ENCODE data around the gene UBE2I. TPM values are rescaled to one million over a fixed set of nuclear protein-coding genes. Genes with fewer than 3 reads are reported as not detected.
"Not testable (repeated sequence)": the region's sequence is repeated elsewhere in the genome, so short reads cannot be mapped to it uniquely, and the experiment has no call there.

Gene UBE2I
- total RNA-seq, 1 experiment from 2014 or later = 80.2 TPM

DNA sequence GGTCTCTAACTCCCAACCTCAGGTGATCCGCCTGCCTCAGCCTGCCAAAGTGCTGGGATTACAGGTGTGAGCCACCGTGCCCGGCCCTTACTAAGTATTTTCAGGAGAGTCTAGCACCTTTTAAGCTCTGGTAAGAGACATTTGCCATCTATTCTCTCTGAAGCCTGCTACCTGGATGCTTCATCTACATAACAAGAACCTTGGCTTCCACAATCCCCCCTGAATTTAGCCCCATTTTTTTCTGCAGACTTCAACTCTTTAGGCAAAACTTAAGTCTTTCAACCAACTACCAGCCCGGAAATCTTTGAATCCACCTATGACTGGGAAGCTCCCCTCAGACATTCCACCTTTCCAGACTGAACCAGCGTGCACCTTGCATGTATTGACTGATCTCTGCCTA is 14.0 kb upstream of the UBE2I start:
- Histone ChIP-seq H3K4me3 (ENCODE audit: insufficient read depth, low read depth, low read length) (no peak overlapping the region), H3K36me3 (replicated peaks; ENCODE audit: control insufficient read depth, insufficient read depth, low read length) (no peaks in the 10 kb centered on the region), H3K27me3 (ENCODE audit: control insufficient read depth, insufficient read depth, low read length) (peaks cover 3% of the 10 kb centered on the region)
- DNase-seq = peak; percentile 39

DNA sequence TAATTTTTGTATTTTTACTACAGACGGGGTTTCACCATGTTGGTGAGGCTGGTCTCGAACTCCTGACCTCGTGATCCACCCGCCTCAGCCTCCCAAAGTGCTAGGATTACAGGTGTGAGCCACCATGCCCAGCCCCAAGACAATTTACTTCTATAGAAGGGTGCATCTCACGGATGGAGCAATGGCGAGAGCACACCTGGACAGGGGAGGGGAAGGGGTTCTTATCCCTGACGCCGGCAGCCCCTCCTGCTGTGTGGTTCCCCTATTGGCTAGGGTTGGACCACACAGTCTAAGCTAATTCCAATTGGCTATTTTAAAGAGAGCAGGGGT is 12.8 kb upstream of the UBE2I start:
- not testable (repeated sequence) for H3K27me3 ChIP-seq (ENCODE audit: control insufficient read depth, insufficient read depth, low read length); H3K36me3 ChIP-seq (replicated peaks; ENCODE audit: control insufficient read depth, insufficient read depth, low read length); DNase-seq

DNA sequence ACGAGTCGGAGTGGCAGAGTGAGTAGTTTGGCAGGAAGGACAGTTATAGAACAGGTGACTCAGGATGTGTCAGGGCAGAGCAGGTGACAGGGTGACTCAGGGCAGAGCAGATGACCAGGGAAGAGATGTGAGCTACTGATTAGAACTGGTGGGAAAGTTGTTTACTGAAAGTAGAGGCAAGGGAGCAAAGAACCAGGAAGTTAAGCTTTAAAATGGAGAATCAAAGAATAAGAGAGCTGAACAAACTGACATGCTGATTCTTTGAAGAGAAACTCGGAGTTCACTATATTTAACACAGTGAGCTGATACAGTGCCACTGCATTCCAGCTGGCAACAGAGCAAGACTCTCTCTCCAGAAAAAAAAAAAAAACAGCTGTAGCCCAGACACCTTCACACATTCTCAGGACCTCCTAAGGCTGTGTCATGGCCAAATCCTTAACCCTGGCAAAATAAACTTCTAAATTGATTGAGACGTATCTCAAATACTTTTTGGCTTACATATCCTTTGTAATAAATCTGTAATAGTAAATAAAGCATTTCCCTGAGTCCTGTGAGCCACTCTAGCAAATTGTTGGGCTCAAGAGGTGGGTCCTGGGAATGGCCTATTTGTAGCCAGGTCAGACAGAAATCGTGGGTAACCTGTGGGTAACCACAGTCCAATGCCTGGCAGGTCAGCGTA is 12.3 kb upstream of the UBE2I start:
- Histone ChIP-seq H3K36me3 (replicated peaks; ENCODE audit: control insufficient read depth, insufficient read depth, low read length) (no peaks in the 10 kb centered on the region), H3K4me3 (ENCODE audit: insufficient read depth, low read depth, low read length) (no peak overlapping the region), H3K27me3 (ENCODE audit: control insufficient read depth, insufficient read depth, low read length) (no peaks in the 10 kb centered on the region)
- no peak for DNase-seq

More for the DNA sequence above, 12.8 kb upstream of the UBE2I start:
- not testable (repeated sequence) for H3K4me3 ChIP-seq (ENCODE audit: insufficient read depth, low read depth, low read length)

DNA sequence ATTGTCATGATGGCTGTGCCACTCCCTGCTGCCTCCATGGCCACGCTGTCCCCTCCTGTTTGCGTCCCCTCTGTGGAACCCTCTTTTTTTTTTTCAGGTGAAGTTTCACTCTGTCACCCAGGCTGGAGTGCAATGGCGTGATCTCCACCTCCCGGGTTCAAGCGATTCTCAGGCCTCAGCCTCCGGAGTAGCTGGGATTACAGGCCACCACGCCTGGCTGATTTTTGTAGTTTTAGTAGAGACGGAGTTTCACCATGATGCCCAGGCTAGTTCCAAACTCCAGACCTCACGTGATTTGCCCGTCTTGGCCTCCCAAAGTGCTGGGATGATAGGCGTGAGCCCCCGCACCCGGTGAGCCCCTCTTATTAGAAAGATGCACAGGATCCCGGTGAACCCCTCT is 11.0 kb upstream of the UBE2I start:
- Histone ChIP-seq H3K36me3 (replicated peaks; ENCODE audit: control insufficient read depth, insufficient read depth, low read length) (no peaks in the 10 kb centered on the region), H3K4me3 (ENCODE audit: insufficient read depth, low read depth, low read length) (no peak overlapping the region), H3K27me3 (ENCODE audit: control insufficient read depth, insufficient read depth, low read length) (no peaks in the 10 kb centered on the region)
- DNase-seq = no peak

DNA sequence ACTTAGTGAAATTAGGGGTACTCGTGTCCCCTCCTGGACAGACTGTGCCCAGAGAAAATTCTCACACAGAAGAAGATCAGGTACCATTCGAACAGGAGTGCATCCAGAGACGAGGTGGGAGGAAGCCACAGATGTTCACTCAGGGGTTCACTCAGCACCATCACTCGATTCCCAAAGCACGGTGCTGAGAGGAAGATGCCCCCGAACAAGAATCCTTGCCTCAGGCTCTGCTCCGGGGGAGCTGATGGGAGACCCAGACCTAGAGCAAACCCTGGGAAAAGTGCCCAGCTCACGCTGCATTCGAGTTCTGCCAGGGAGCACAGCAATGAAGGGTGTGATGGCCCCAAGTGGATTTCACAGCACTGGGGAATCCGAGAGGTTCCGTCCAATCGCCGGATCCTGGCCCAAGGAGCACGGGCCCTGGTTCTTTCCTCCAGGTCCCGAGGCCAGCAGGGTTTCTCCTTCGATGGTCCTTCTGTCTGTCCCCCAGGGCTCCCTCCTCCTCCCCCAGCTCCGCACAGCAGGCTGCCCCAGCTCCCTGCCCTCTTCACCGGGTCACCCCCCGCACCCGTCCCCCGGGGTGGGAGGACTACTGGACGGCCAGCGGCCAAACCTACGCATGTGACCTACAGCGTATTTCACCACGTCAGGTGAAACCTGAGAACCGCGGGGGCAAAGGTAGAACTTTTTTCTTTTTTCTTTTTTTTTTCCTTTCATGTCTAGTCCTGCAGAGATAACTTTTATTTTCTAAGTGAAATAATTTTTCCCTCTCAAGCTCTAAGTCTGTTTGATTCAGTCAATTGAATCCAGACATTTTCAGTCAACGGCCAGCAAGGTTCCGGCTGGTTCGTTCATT is 10.2 kb upstream of the UBE2I start:
- no peak overlapping the region for H3K4me3 ChIP-seq (ENCODE audit: insufficient read depth, low read depth, low read length)
- no peaks in the 10 kb centered on the region for H3K36me3 ChIP-seq (replicated peaks; ENCODE audit: control insufficient read depth, insufficient read depth, low read length)
- peak; percentile 57 for DNase-seq
- H3K27me3 ChIP-seq (ENCODE audit: control insufficient read depth, insufficient read depth, low read length) = no peaks in the 10 kb centered on the region

DNA sequence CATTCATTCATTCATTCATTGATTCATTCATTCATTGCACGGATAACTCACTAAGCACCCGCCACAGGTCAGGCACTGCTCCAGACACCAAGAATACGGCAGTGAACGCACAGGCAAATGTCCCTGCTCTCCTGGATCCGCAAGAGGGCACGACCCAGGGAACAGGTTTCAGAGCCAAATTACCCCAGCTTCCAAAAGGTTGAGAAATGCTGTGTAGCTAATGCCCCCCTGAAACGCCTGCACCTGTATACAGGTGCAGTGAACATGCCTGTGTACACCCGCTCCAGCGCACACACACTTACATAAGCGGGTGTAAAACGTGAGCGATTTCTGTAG is 9.6 kb upstream of the UBE2I start:
- no peaks in the 10 kb centered on the region for H3K36me3 ChIP-seq (replicated peaks; ENCODE audit: control insufficient read depth, insufficient read depth, low read length)
- DNase-seq = peak; percentile 33
- H3K27me3 ChIP-seq (ENCODE audit: control insufficient read depth, insufficient read depth, low read length) = no peaks in the 10 kb centered on the region
- H3K4me3 ChIP-seq (ENCODE audit: insufficient read depth, low read depth, low read length) = no peak overlapping the region

DNA sequence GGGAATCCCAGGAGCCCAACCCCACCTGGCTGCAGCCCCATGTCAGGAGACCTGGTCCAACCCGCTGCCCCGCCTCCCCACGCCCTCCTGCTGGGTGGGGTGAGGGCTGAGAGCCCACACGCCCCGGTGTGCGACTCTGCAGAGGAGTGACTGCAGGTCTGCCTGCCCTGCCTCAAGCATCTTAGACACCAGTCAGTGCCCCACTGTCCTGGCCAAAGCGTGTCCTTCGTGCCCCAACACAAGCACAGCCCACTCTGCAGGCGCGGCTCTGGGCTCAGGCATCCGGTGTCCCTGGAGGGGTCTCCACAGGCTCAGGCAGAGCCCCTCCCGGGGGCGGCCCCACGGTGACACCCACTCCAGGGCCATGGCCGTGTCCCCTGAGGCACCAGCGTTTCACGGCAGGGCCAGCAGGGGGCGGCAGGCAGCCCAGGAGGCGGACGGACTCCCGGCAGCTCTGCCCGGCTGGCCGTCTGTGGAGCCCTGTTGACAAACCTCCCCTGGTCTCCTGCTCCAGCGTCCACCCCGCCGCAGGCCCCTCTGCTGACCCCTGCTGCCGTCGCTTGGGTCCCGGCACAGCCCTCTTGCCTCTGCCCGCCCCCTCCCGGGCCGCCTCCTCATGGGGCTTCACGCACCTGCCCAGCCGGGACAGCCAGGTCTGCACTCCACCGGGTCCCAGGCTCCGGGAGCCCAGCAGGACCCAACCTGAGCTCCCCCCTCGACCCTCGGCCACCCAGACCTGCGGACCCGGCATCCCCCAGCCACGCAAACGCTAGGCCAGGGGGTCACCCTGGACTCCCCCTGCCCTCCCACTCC is 8.6 kb upstream of the UBE2I start:
- DNase-seq = peak; percentile 96
- Histone ChIP-seq H3K4me3 (ENCODE audit: insufficient read depth, low read depth, low read length) (peak overlapping the region; percentile 8; the same call in 1 of the 2 replicates), H3K27me3 (ENCODE audit: control insufficient read depth, insufficient read depth, low read length) (no peaks in the 10 kb centered on the region), H3K36me3 (replicated peaks; ENCODE audit: control insufficient read depth, insufficient read depth, low read length) (no peaks in the 10 kb centered on the region)

DNA sequence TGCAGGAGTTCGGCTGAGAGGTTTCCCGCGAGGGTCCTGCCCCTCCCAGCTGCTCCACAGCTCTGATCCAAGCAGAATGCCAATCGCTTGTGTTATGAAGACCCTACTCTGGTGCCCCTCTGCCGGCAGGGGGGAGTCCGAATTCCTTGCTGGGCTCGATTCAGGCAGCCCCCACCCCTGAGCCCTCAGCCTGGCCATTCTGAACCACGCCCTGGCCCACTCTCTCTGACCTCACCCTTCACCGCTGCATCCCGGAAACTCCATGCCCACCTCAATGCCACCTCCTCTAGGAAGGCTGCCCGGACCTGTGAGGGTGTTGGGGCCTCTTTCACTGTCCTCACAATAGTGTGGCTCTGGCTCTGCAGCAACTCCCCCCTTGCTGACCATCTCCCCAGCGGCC is 7.9 kb upstream of the UBE2I start:
- Histone ChIP-seq H3K36me3 (replicated peaks; ENCODE audit: control insufficient read depth, insufficient read depth, low read length) (no peaks in the 10 kb centered on the region), H3K27me3 (ENCODE audit: control insufficient read depth, insufficient read depth, low read length) (no peaks in the 10 kb centered on the region), H3K4me3 (ENCODE audit: insufficient read depth, low read depth, low read length) (no peak overlapping the region)
- DNase-seq = peak; percentile 31

DNA sequence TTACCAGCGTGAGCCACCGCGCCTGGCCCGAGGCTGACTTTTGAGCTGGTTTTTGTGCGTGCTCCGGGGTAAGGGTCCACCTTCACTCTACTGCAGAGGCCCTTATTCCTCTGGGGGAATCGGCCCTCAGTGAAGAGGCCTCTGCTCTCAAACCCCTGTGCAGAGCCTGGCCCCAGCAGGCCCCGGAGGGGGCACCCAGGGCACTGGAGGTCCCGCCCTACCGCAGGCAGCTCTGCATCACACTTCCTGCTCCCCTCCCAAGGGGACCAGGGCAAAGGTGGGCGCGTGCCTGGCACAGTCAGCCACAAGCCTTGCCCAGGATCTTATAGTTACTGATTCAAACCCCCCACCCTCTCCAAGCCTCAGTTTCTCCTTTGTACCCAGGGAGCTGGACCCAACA is 3.6 kb upstream of the UBE2I start:
- peak; percentile 40 for DNase-seq
- Histone ChIP-seq H3K27me3 (ENCODE audit: control insufficient read depth, insufficient read depth, low read length) (no peaks in the 10 kb centered on the region), H3K36me3 (replicated peaks; ENCODE audit: control insufficient read depth, insufficient read depth, low read length) (peaks cover 1% of the 10 kb centered on the region; the same call in 1 of the 2 replicates), H3K4me3 (ENCODE audit: insufficient read depth, low read depth, low read length) (no peak overlapping the region)

DNA sequence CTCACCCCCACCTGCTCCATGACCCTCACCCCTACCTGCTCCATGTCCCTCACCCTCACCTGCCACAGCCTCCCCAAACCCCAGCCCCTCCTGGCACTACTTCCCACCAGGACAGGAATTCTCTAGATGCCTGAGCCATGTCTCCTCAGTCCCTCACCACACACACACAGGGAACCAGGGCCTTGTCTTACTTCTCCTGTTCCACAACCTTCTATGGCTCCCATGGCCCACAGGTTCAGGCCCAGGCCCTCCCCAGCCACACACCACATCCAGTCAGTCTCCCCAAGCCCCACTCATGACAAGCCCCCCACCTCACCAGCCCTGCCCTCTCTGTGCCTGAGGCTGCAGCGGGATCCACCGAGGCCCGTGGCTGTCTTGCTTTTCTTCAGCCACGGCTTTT is 3.1 kb upstream of the UBE2I start:
- H3K27me3 ChIP-seq (ENCODE audit: control insufficient read depth, insufficient read depth, low read length) = no peaks in the 10 kb centered on the region
- DNase-seq = peak; percentile 36
- peaks cover 1% of the 10 kb centered on the region; the same call in 1 of the 2 replicates for H3K36me3 ChIP-seq (replicated peaks; ENCODE audit: control insufficient read depth, insufficient read depth, low read length)
- H3K4me3 ChIP-seq (ENCODE audit: insufficient read depth, low read depth, low read length) = no peak overlapping the region

DNA sequence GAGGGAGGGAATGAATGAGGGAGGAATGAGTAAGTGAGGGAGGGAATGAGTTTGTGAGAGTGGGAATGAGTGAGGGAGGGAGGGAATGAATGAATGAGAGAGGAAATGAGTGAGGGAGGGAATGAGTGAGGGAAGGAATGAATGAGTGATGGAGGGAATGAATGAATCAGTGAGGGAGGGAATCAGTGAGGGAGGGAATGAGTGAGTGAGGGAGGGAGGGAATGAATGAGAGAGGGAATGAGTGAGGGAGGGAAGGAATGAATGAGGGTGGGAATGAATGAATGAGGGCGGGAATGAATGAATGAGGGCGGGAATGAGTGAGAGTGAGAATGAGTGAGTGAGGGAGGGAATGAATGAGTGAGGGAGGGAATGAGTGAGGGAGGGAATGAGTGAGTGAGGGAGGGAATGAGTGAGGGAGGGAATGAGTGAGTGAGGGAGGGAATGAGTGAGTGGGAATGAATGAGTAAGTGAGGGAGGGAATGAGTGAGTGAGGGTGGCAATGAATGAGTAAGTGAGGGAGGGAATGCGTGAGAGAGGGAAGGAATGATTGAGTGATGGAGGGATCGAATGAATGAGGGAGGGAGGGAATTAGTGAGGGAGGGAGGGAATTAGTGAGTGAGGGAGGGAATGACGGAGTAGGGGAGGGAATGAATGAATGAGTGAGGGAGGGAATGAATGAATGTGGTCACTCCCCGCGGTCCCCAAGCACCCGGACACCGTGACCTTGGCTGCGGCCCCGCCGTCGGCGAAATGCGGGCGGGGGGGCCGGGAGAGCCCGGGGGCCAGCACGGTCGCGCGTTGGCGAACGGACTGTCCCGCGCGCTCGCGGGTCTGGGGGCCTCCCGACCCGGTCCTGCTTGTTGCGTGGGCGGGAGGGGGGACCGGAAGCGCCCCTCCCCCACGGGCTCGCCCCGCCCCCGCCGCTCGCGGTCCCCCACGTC is 1.1 kb upstream of the UBE2I start:
- DNase-seq = no peak
- Histone ChIP-seq H3K27me3 (ENCODE audit: control insufficient read depth, insufficient read depth, low read length) (no peaks in the 10 kb centered on the region), H3K36me3 (replicated peaks; ENCODE audit: control insufficient read depth, insufficient read depth, low read length) (peaks cover 4% of the 10 kb centered on the region)

DNA sequence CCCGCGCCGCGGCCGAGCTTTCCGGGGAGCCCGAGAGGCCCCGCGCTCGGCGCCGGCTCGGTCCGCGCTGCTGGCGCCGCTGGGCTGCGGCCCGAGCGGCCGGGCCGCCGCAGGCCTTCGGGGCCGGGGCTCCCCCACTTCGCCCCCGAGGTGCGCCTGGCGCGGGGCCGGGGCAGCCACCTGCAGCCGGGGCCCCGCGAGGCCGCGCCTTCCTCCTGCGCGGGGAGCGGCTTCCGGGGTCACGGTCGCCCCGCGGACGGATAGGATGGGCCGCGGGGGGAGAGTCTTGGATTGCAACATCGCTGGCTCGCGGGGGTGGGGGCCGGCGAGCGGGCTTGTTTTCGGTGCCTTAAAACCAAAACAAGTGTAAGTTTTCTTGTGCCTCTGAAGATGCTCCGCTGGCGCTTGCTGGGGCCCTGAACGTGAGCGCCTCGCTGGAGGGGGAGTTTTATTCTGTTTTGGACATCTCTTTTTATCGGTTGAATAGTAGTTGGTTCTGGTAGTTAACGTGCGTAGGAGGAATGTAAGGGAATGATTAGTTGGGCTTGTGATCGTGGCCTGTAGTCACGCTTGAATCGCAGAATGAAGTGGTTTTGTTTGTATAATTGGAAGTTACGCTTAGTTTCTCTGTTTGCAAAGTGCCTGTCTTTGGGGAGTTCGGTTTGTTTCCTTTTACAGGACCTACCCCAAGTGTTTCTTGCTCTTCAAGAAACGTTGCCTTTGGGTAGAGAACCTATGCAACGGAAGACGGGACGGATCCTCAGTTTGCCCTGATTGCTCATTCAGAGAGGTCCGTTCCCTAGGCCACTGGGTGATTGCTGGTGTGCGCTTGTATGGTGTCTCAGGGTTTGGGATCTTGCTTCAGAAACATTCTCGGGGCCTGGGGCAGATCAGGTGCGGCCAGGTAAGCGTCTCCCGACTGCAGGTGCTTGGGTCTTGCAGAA is 724 bp downstream of the UBE2I start:
- Histone ChIP-seq H3K36me3 (replicated peaks; ENCODE audit: control insufficient read depth, insufficient read depth, low read length) (peaks cover 14% of the 10 kb centered on the region), H3K4me3 (ENCODE audit: insufficient read depth, low read depth, low read length) (peak overlapping the region; percentile 71), H3K27me3 (ENCODE audit: control insufficient read depth, insufficient read depth, low read length) (no peaks in the 10 kb centered on the region)
- DNase-seq = no peak

More for the DNA sequence above, 1.1 kb upstream of the UBE2I start:
- H3K4me3 ChIP-seq (ENCODE audit: insufficient read depth, low read depth, low read length) = peak overlapping the region; percentile 72

DNA sequence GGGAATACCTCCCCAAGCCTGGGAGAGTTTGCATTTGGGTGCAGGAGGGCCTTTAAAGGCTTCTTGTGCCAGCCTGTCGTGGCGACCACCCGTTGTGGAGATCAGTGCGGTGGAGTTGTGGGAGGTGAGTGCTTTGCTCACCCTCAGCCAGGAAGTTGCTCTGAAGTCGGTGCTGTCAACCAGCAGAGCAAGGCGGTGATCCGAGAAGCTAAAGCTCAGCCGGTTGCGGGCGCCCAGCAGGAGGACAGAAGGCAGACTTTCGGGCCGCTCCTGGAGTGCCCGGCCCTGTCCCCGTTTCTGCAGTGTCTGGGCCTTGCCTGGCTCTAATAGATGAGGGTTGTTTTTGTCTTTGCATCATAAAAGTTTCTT is 1.4 kb downstream of the UBE2I start:
- Histone ChIP-seq H3K27me3 (ENCODE audit: control insufficient read depth, insufficient read depth, low read length) (no peaks in the 10 kb centered on the region), H3K36me3 (replicated peaks; ENCODE audit: control insufficient read depth, insufficient read depth, low read length) (peaks cover 16% of the 10 kb centered on the region), H3K4me3 (ENCODE audit: insufficient read depth, low read depth, low read length) (peak overlapping the region; percentile 71)
- DNase-seq = peak; percentile 73

All from H7 (cell line).